OCI-LY7 (cell line): Measurements from ENCODE around the gene DAP3.

Experiments used
- CTCF ChIP-seq: fragments of 200-600 bp; sonication (generic); conservative IDR thresholded peaks from 2 replicates; pipeline ENCODE4 v1.5.1; 2014; ENCODE audit warnings: mild to moderate bottlenecking, antibody characterized with exemption, low read length, moderate library complexity, mixed read lengths
- EZH2phosphoT487 ChIP-seq: fragments of 200-600 bp; sonication (generic); IDR thresholded peaks from 2 replicates; pipeline ENCODE4 v1.6.1; 2018; ENCODE audit warnings: low read depth, borderline replicate concordance, mild to moderate bottlenecking, mixed run types, antibody characterized with exemption, low read length, moderate library complexity, mixed read lengths

GRCh38 chr1:155703216-155703615 lies 14.3 kb downstream of the DAP3 start:
- no peak for TF ChIP-seq CTCF
- TF ChIP-seq EZH2phosphoT487: no peak
